Measurements from ENCODE around the gene COQ7.

COQ7 gene

DNA sequence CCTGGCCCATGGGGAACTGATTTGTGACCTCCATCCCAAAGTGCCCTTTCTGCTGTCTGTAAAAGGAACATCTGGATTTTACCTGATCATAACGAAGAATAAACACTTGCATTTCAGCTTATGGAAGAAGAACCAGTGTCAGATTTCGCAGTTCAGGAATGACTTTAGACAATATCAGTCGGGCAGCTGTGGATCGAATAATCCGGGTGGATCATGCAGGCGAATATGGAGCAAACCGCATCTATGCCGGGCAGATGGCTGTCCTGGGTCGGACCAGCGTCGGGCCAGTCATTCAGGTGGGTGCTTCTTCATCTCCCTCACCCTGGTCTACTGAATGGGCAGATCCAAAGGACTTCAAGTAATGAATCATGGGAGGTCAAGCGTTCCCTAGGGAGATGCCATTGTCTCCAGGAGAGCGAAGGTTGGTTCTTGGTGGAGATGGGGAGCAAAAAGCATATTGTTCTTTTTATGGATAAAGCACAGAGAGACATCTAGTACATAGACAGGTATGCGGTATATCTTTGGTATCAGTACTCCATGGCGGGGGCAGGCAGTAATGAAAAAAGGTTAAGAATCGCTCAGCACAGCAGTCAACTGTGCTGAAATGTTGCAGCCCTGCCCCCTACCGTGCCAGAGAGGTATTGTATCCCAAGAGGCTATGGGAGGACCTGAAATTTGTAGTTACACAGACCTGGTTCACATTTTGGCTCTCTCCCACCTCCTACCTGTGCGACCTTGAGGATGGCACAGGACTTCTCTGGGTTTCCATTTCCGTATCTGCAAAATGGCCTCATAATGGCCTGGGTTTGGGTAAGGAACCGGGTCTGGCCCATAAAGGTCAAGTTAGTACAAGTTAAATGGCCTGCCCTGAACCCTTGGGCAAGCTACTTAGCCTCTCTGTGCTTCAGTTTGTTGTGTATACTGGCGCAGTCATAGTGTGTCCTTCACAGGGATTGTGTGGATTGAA, 4.7 kb downstream of the COQ7 start:
- peak; percentile 77 for TF ChIP-seq CTCF (IDR thresholded peaks at IDR 0.05; ENCODE audit: low read depth, low read length, missing control alignments)
- no peak for DNase-seq (ENCODE audit: low read depth)

DNA sequence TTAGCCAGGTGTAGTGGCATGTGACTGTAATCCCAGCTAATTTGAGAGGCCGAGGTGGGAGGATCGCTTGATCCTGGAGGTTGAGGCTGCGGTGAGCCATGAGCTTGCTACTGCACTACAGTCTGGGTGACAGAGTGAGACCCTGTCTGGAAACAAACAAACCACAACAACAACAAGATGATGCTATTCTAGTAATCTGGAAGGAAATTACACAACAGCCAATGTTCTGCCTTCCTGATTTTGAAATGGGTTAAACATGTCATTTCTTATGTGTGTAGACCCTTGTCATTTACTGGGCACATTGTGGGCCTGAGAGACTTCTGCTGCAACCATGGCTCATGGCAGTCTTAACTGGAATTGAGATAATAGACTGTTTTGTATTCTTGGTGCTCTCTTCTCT, 5.9 kb downstream of the COQ7 start:
- DNase-seq (ENCODE audit: low read depth): no peak
- H3K4me3 ChIP-seq (ENCODE audit: low read depth, low read length): no peak overlapping the region
- TF ChIP-seq CTCF (IDR thresholded peaks at IDR 0.05; ENCODE audit: low read depth, low read length, missing control alignments): no peak

More for the DNA sequence above, 4.7 kb downstream of the COQ7 start:
- H3K4me3 ChIP-seq (ENCODE audit: low read depth, low read length): no peak overlapping the region

DNA sequence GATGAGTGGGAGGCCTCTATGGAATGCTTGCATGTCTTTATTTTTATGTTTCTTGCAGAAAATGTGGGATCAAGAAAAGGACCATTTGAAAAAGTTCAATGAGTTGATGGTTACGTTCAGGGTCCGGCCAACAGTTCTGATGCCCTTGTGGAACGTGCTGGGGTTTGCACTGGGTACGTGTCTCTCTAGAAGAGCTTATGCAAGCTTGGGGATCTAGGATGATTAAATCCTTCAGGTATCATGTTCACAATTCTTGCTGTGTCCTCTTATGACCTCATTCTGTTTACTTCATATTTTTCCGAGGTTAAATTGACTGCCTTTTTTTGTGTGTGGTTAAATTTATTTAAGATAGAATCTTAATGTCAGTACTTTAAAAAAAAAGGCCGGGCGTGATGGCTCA, 6.4 kb downstream of the COQ7 start:
- no peak overlapping the region for H3K4me3 ChIP-seq (ENCODE audit: low read depth, low read length)
- no peak for TF ChIP-seq CTCF (IDR thresholded peaks at IDR 0.05; ENCODE audit: low read depth, low read length, missing control alignments)

DNA sequence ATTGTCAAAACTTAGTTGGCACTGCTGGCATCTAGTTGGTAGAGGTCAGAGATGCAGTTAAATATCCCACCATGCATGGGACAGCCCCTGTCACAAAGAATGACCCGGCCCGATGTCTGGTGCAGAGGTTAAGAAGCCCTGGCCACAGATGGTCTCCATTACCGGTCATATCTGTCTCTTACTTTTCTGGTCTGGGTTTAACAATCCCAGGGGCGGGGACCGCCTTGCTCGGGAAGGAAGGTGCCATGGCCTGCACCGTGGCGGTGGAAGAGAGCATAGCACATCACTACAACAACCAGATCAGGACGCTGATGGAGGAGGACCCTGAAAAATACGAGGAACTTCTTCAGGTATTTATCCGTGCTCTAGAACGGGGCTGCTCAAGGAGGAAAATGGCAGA, 8.1 kb downstream of the COQ7 start:
- no peak for DNase-seq (ENCODE audit: low read depth)
- no peak for TF ChIP-seq CTCF (IDR thresholded peaks at IDR 0.05; ENCODE audit: low read depth, low read length, missing control alignments)
- H3K4me3 ChIP-seq (ENCODE audit: low read depth, low read length): no peak overlapping the region

More for the DNA sequence above, 6.4 kb downstream of the COQ7 start:
- no peak for DNase-seq (ENCODE audit: low read depth)

DNA sequence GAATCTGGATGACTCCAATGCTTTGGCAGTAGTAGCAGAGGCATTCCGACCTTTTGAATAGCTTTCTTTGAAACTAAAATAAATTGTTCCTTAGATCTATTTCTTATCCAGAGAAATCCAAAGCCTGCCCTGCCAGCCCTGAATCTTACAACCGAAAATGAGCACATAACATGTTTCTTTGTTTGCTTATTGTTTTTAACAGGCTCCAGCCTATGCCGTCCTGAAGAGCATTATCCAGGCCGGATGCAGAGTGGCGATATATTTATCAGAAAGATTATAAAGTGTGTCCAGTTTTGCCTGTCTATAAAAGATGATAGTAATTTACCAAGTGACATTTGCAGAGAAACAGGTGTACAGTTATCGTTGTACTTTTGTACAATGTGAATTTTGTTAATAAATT, 10.5 kb downstream of the COQ7 start:
- no peak for TF ChIP-seq CTCF (IDR thresholded peaks at IDR 0.05; ENCODE audit: low read depth, low read length, missing control alignments)
- H3K4me3 ChIP-seq (ENCODE audit: low read depth, low read length): no peak overlapping the region
- no peak for DNase-seq (ENCODE audit: low read depth)

DNA sequence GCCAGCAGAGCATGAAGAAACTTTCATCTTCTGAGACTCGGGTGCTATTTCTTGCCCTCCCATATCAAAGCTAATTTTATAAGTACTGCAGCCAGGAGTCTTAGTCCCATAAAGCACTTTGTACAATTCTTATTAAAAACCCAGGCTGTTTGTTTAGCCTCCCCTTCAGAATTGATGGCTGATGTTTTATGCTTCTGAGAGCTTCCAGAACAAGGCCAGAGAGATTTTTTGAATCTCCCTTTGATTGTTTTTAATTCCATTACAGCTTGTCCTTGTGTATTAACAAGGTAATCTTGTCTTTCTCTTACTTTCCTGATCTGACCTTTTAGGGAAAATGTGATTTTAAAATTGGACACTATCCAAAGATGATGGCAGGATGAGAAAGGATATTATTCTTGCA, 16.3 kb downstream of the COQ7 start:
- TF ChIP-seq CTCF (IDR thresholded peaks at IDR 0.05; ENCODE audit: low read depth, low read length, missing control alignments): no peak
- DNase-seq (ENCODE audit: low read depth): no peak
- no peak overlapping the region for H3K4me3 ChIP-seq (ENCODE audit: low read depth, low read length)

DNA sequence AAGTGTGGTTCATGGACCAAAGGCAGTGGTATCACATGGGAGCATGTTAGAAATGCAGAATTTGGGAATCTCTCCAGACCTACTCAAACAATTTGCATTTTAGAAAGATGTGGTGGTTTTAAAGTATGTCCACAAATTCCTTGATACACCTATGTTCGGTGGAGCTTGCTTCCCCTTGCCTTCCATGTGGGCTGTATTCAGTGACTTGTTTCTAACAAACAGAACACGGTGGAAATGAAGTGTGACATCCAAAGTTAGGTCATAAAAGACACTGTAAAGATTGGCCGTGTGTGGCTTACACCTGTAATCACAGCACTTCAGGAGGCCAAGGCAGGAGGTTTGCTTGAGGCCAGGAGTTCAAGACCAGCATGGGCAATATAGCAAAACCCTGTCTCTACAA, 16.7 kb downstream of the COQ7 start:
- TF ChIP-seq CTCF (IDR thresholded peaks at IDR 0.05; ENCODE audit: low read depth, low read length, missing control alignments): no peak
- DNase-seq (ENCODE audit: low read depth): no peak
- no peak overlapping the region for H3K4me3 ChIP-seq (ENCODE audit: low read depth, low read length)
